GM18951 (cell line): ENCODE measurements around the gene RAB4A.

Source experiments
- POLR2A ChIP-seq: IDR thresholded peaks from 4 replicates; pipeline ENCODE4 v1.6.1; 2011; ENCODE audit warnings: mild to moderate bottlenecking; ENCODE audit not compliant: insufficient read length, insufficient read depth; ENCODE audit errors: extremely low read depth
- in situ Hi-C: fragments of 300-500 bp; cut with MboI; formaldehyde crosslinking; loops from one replicate; pipeline ENCODE4 v1.12.0; 2022; ENCODE audit warnings: low sequenced_read_pairs, mixed read lengths, inconsistent platforms; ENCODE audit not compliant: unreplicated experiment

RAB4A gene

GRCh38 chr1:229300099-229300757 is 29.3 kb downstream of the RAB4A start:
- no peak for TF ChIP-seq POLR2A
- in situ Hi-C loops, result no loop called here

GRCh38 chr1:229302740-229303139 is 31.8 kb downstream of the RAB4A start:
- TF ChIP-seq POLR2A, result no peak
- in situ Hi-C loops, result no loop called here

GRCh38 chr1:229303855-229304254 is 32.9 kb downstream of the RAB4A start:
- in situ Hi-C loops, result no loop called here
- no peak for TF ChIP-seq POLR2A

GRCh38 chr1:229305392-229305791 is 34.5 kb downstream of the RAB4A start:
- no peak for TF ChIP-seq POLR2A
- in situ Hi-C loops, result no loop called here

GRCh38 chr1:229309074-229309473 is 38.2 kb downstream of the RAB4A start:
- TF ChIP-seq POLR2A, result no peak
- in situ Hi-C loops, result no loop called here

- no peak for TF ChIP-seq POLR2A
- in situ Hi-C loops, result no loop called here
These were observed 38.8 kb downstream of the RAB4A start for GRCh38 chr1:229309684-229310083.

GRCh38 chr1:229310833-229311232 is 39.9 kb downstream of the RAB4A start:
- TF ChIP-seq POLR2A, result no peak

GRCh38 chr1:229316166-229316565 is 45.3 kb downstream of the RAB4A start:
- in situ Hi-C loops, result no loop called here
- no peak for TF ChIP-seq POLR2A

More at GRCh38 chr1:229310833-229311232, 39.9 kb downstream of the RAB4A start:
- in situ Hi-C loops, result no loop called here

GRCh38 chr1:229318056-229318455 is 47.1 kb downstream of the RAB4A start:
- no peak for TF ChIP-seq POLR2A
- in situ Hi-C loops, result no loop called here

GRCh38 chr1:229319487-229319886 is 48.6 kb downstream of the RAB4A start:
- no peak for TF ChIP-seq POLR2A
- in situ Hi-C loops, result no loop called here

GRCh38 chr1:229323201-229323600 is 52.3 kb downstream of the RAB4A start:
- TF ChIP-seq POLR2A, result no peak
- in situ Hi-C loops, result no loop called here

GRCh38 chr1:229323885-229324553 is 53.1 kb downstream of the RAB4A start:
- no peak for TF ChIP-seq POLR2A
- in situ Hi-C loops, result no loop called here

GRCh38 chr1:229325401-229325800 is 54.5 kb downstream of the RAB4A start:
- in situ Hi-C loops, result no loop called here
- no peak for TF ChIP-seq POLR2A

- in situ Hi-C loops, result no loop called here
- no peak for TF ChIP-seq POLR2A
These were observed 55.1 kb downstream of the RAB4A start for GRCh38 chr1:229325853-229326487.
